Hepatocyte (in vitro differentiated cells): ENCODE results near the gene COX6B2. TPM values are rescaled to one million over a fixed set of nuclear protein-coding genes. Genes with fewer than 3 reads are reported as not detected.
A peak's percentile ranks its signal among the peaks of the same experiment; 100 is the strongest.

Experiments
- DNase-seq: peaks from one replicate; pipeline ENCODE4 v3.0.0-alpha.2; 2016; ENCODE audit warnings: low spot score
- H2AFZ ChIP-seq: fragments of 200-600 bp; sonication (generic); 2 replicates; pipeline ENCODE4 v1.6.0; 2016; ENCODE audit warnings: antibody characterized with exemption, mild to moderate bottlenecking
- H3K27ac ChIP-seq: fragments of 200-600 bp; sonication (generic); 2 replicates; pipeline ENCODE4 v1.5.1; 2016; ENCODE audit warnings: mild to moderate bottlenecking
- H3K27me3 ChIP-seq: fragments of 200-600 bp; sonication (generic); 2 replicates; pipeline ENCODE4 v1.6.1; 2016
- H3K36me3 ChIP-seq: fragments of 200-600 bp; sonication (generic); replicated peaks from 2 replicates; pipeline ENCODE4 v1.5.1; 2016; ENCODE audit warnings: low read depth; ENCODE audit not compliant: insufficient read depth
- H3K4me1 ChIP-seq: fragments of 200-600 bp; sonication (generic); 2 replicates; pipeline ENCODE4 v1.5.1; 2016; ENCODE audit warnings: mild to moderate bottlenecking, moderate library complexity; ENCODE audit not compliant: insufficient read depth
- H3K4me2 ChIP-seq: fragments of 200-600 bp; sonication (generic); 2 replicates; pipeline ENCODE4 v1.6.0; 2016
- H3K4me3 ChIP-seq: fragments of 200-600 bp; sonication (generic); 2 replicates; pipeline ENCODE4 v1.5.1; 2016; ENCODE audit warnings: mild to moderate bottlenecking
- H3K79me2 ChIP-seq: fragments of 200-600 bp; sonication (generic); 2 replicates; pipeline ENCODE4 v1.6.0; 2017; ENCODE audit warnings: mild to moderate bottlenecking
- H3K9me2 ChIP-seq: fragments of 200-600 bp; sonication (generic); replicated peaks from 2 replicates; pipeline ENCODE4 v1.6.0; 2017; ENCODE audit warnings: mild to moderate bottlenecking; ENCODE audit not compliant: insufficient read depth
- H3K9me3 ChIP-seq: fragments of 200-600 bp; sonication (generic); 2 replicates; pipeline ENCODE4 v1.5.1; 2016; ENCODE audit warnings: low read depth, mild to moderate bottlenecking
- H4K20me1 ChIP-seq: fragments of 200-600 bp; sonication (generic); 2 replicates; pipeline ENCODE4 v1.6.0; 2016; ENCODE audit warnings: mild to moderate bottlenecking; ENCODE audit not compliant: insufficient read depth, poor library complexity, severe bottlenecking
- CTCF ChIP-seq: fragments of 200-600 bp; sonication (generic); IDR thresholded peaks from 2 replicates; pipeline ENCODE4 v1.5.1; 2016; ENCODE audit warnings: antibody characterized with exemption, mild to moderate bottlenecking; ENCODE audit not compliant: poor library complexity
- EZH2 ChIP-seq: fragments of 200-600 bp; sonication (generic); IDR thresholded peaks from 2 replicates; pipeline ENCODE4 v1.6.1; 2016; ENCODE audit warnings: antibody characterized with exemption, mild to moderate bottlenecking, borderline replicate concordance
- EZH2phosphoT487 ChIP-seq: fragments of 200-600 bp; sonication (generic); IDR thresholded peaks from one replicate; pipeline ENCODE4 v1.6.1; 2018; ENCODE audit warnings: antibody characterized with exemption, mild to moderate bottlenecking, low read depth, moderate library complexity; ENCODE audit not compliant: unreplicated experiment, severe bottlenecking
- WGBS: methylation state at CpG from one replicate; pipeline ENCODE4 v1.1.6; 2016; ENCODE audit warnings: low lambda C conversion rate; ENCODE audit errors: missing lambda C conversion rate; 5-methylcytosine and 5-hydroxymethylcytosine counted together
- polyA plus RNA-seq: library from polyadenylated mRNA; unstranded; fragments of >200 nt; fragmentation: Nextera tagmentation; extraction: Ambion mirVana; gene quantifications from 2 replicates; pipeline ENCODE4 v1.2.1, GENCODE V29; 2016
- total RNA-seq: library from RNA; depleted of rRNA; stranded (reverse); fragments of >200 nt; gene quantifications from 2 replicates; pipeline ENCODE4 v1.2.3, GENCODE V29; 2014

The COX6B2 gene
- total and polyA plus RNA-seq, 2 experiments from 2014 or later: 0.50 to 4.5 TPM

- peak overlapping the region; percentile 15 for H3K4me3 ChIP-seq
- no peaks in the 10 kb centered on the region for H3K27me3 ChIP-seq
- peak overlapping the region; percentile 54 for H2AFZ ChIP-seq
- peaks cover 53% of the 10 kb centered on the region for H3K79me2 ChIP-seq
- H3K4me2 ChIP-seq: peak overlapping the region; percentile 67
- H3K9me3 ChIP-seq: no peaks in the 10 kb centered on the region
- TF ChIP-seq EZH2: no peak
- TF ChIP-seq EZH2phosphoT487: no peak
- TF ChIP-seq CTCF: no peak
- H4K20me1 ChIP-seq: peaks cover 43% of the 10 kb centered on the region
- H3K9me2 ChIP-seq: no peaks in the 10 kb centered on the region
- H3K27ac ChIP-seq: peak overlapping the region; percentile 87
- H3K4me1 ChIP-seq: peaks cover 38% of the 10 kb centered on the region
- peak; percentile 95 for DNase-seq
- 6% methylated on average over 34 of the region's 34 CpGs for whole genome bisulfite sequencing
- H3K36me3 ChIP-seq: no peaks in the 10 kb centered on the region
These were observed 30.6 kb upstream of the COX6B2 start for GRCh38 chr19:55384920-55385723.

GRCh38 chr19:55384131-55384919, 29.8 kb upstream of the COX6B2 start, which contains the start of gene TMEM238:
TSS of gene TMEM238 (minus strand) at chr19:55384292. CDS start at chr19:55384259, 33 bp downstream.
- peak; percentile 71 for DNase-seq
- Histone ChIP-seq H3K9me2 (no peaks in the 10 kb centered on the region), H3K4me1 (peaks cover 38% of the 10 kb centered on the region), H3K4me3 (peak within 1 kb of the TSS; percentile 15), H3K27me3 (no peaks in the 10 kb centered on the region), H3K36me3 (no peaks in the 10 kb centered on the region), H2AFZ (peak within 1 kb of the TSS; percentile 75), H3K79me2 (peaks cover 48% of the 10 kb centered on the region), H3K27ac (peak within 1 kb of the TSS; percentile 87), H4K20me1 (peaks cover 35% of the 10 kb centered on the region), H3K4me2 (peak within 1 kb of the TSS; percentile 90), H3K9me3 (no peaks in the 10 kb centered on the region)
- 27% methylated on average over 55 of the region's 72 CpGs for WGBS
- TF ChIP-seq EZH2 (no peak), CTCF (no peak), EZH2phosphoT487 (no peak)

GRCh38 chr19:55383279-55384130, 29.0 kb upstream of the COX6B2 start:
- Histone ChIP-seq H3K9me3 (no peaks in the 10 kb centered on the region), H2AFZ (peak overlapping the region; percentile 75), H3K27me3 (no peaks in the 10 kb centered on the region), H3K4me1 (peaks cover 35% of the 10 kb centered on the region), H3K4me3 (peak overlapping the region; percentile 1), H3K79me2 (peaks cover 42% of the 10 kb centered on the region), H3K4me2 (peak overlapping the region; percentile 90), H4K20me1 (peaks cover 27% of the 10 kb centered on the region), H3K9me2 (no peaks in the 10 kb centered on the region), H3K27ac (peak overlapping the region; percentile 87), H3K36me3 (no peaks in the 10 kb centered on the region)
- 9% methylated on average over 55 of the region's 88 CpGs for WGBS
- TF ChIP-seq EZH2phosphoT487 (no peak), EZH2 (no peak), CTCF (peak; percentile 11)
- peak; percentile 86 for DNase-seq
